Skeletal muscle tissue (tissue), 4 donors: Measurements from ENCODE around the gene DNAH12. TPM values are rescaled to one million over a fixed set of nuclear protein-coding genes. Genes with fewer than 3 reads are reported as not detected.
"Not testable (repeated sequence)": the region's sequence is repeated elsewhere in the genome, so short reads cannot be mapped to it uniquely, and the experiment has no call there.

Experiments used
- H3K27ac ChIP-seq: one replicate; pipeline ENCODE4 v1.7.0; 2013; ENCODE audit warnings: mild to moderate bottlenecking, low read depth, low read length, inconsistent platforms
- H3K27me3 ChIP-seq, 3 donors: one replicate each; pipeline ENCODE4 v1.7.0; 2013; ENCODE audit warnings: low read length in 3 of 3; ENCODE audit not compliant: control insufficient read depth in 3 of 3, insufficient read depth in 3 of 3
- H3K36me3 ChIP-seq, 3 donors: one replicate each; pipeline ENCODE4 v1.7.0; 2013; ENCODE audit warnings: low read length in 3 of 3; ENCODE audit not compliant: control insufficient read depth in 3 of 3, insufficient read depth in 3 of 3
- H3K4me1 ChIP-seq, 3 donors: one replicate each; pipeline ENCODE4 v1.7.0; 2013; ENCODE audit warnings: low read length in 3 of 3, mild to moderate bottlenecking in 3 of 3; ENCODE audit not compliant: control insufficient read depth in 3 of 3, insufficient read depth in 3 of 3
- H3K4me3 ChIP-seq, 3 donors: one replicate each; pipeline ENCODE4 v1.7.0; 2013; ENCODE audit warnings: low read length in 3 of 3
- H3K9ac ChIP-seq, 3 donors: one replicate each; pipeline ENCODE4 v1.7.0; 2013; ENCODE audit warnings: low read length in 3 of 3, mild to moderate bottlenecking in 3 of 3, moderate library complexity in 2 of 3, low read depth in 1 of 3
- H3K9me3 ChIP-seq, 3 donors: one replicate each; pipeline ENCODE4 v1.7.0; 2013; ENCODE audit warnings: low read length in 3 of 3; ENCODE audit not compliant: control insufficient read depth in 3 of 3
- total RNA-seq: library from RNA; depleted of rRNA; stranded (reverse); fragments of >200 nt; gene quantifications from one replicate; pipeline ENCODE4 v1.2.3, GENCODE V29; 2014
- donor health status: Osteomylitis.

The DNAH12 gene
- total RNA-seq, 1 donor from 2014 or later, result 0.52 TPM

DNA sequence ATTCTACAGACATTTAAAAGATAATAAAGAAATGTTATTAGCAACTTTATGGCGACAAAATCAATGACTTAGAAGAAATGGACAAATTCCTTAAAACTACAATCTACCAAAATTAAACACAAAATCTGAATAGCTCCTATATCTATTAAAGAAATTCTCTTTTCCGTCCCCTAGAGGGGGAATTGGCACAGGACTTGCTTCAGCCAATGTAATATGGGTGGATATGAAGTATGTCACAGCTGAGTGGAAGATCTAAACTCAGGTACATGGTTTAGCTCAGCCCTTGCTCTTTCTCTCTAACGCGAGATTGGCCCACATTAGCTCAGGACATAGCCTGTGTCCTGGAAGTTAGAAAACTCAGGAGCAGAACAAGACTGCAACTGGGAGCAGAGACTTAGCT, 79.3 kb downstream of the DNAH12 start:
- Histone ChIP-seq H3K36me3 (no peaks in the 10 kb centered on the region), H3K9me3 (no peaks in the 10 kb centered on the region), H3K4me3 (no peak overlapping the region), H3K27ac (no peak overlapping the region), H3K27me3 (no peaks in the 10 kb centered on the region), H3K9ac (no peak overlapping the region), H3K4me1 (no peaks in the 10 kb centered on the region)

- H3K9ac ChIP-seq, result no peak overlapping the region
- no peaks in the 10 kb centered on the region for H3K4me1 ChIP-seq
- H3K9me3 ChIP-seq, result no peaks in the 10 kb centered on the region
- H3K36me3 ChIP-seq, result no peaks in the 10 kb centered on the region
- H3K4me3 ChIP-seq, result no peak overlapping the region
- H3K27me3 ChIP-seq, result no peaks in the 10 kb centered on the region
- H3K27ac ChIP-seq, result no peak overlapping the region
Measured at GRCh38 chr3:57464011-57464410, 80.1 kb downstream of the DNAH12 start.

GRCh38 chr3:57451150-57451846, 92.8 kb downstream of the DNAH12 start:
- Histone ChIP-seq H3K4me1 (no peaks in the 10 kb centered on the region), H3K9ac (no peak overlapping the region), H3K4me3 (no peak overlapping the region), H3K27me3 (no peaks in the 10 kb centered on the region), H3K36me3 (no peaks in the 10 kb centered on the region), H3K27ac (no peak overlapping the region), H3K9me3 (no peaks in the 10 kb centered on the region)

GRCh38 chr3:57449276-57449847, 94.8 kb downstream of the DNAH12 start:
- H3K4me1 ChIP-seq, H3K9me3 ChIP-seq, H3K4me3 ChIP-seq, H3K27me3 ChIP-seq, H3K27ac ChIP-seq, H3K9ac ChIP-seq, H3K36me3 ChIP-seq: not testable (repeated sequence)

DNA sequence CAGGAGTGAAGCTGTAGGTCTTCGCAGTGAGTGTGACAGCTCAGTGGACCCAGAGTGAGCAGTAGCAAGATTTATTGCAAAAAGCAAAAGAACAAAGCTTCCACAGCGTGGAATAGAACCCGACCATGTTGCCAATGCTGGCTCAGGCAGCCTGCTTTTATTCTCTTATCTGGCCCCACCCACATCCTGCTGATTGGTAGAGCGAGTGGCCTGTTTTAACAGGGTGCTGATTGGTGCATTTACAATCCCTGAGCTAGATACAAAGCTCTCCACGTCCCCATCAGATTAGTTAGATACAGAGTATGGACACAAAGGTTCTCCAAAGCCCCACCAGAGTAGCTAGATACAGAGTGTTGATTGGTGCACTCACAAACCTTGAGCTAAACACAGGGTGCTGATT, 95.7 kb downstream of the DNAH12 start:
- not testable (repeated sequence) for H3K27me3 ChIP-seq, H3K36me3 ChIP-seq, H3K27ac ChIP-seq, H3K9me3 ChIP-seq, H3K4me3 ChIP-seq, H3K4me1 ChIP-seq, H3K9ac ChIP-seq

- Histone ChIP-seq H3K4me1 (no peaks in the 10 kb centered on the region), H3K9ac (no peak overlapping the region), H3K36me3 (no peaks in the 10 kb centered on the region), H3K27ac (no peak overlapping the region), H3K27me3 (no peaks in the 10 kb centered on the region), H3K4me3 (no peak overlapping the region), H3K9me3 (no peaks in the 10 kb centered on the region)
Measured at GRCh38 chr3:57446318-57446841, 97.8 kb downstream of the DNAH12 start.

DNA sequence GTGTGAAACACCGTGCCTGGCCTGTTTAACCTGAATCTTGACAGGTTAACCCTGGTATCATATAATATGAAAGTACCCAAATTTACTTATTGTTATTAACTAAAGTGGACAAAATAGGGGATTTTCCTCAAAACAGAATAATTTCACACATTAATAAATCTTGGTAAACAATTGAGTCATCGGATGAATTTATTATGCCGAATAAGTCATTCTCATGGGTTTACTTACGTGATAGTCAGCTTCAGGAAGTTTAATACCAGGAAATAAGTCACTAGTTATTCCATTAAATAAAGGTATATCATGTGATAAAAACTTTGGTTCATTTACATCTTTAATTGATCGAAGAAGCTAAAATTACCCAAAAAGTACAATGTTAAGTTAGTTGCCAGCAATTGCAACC, 99.7 kb downstream of the DNAH12 start:
- no peaks in the 10 kb centered on the region for H3K36me3 ChIP-seq
- H3K27ac ChIP-seq, result no peak overlapping the region
- no peak overlapping the region for H3K9ac ChIP-seq

DNA sequence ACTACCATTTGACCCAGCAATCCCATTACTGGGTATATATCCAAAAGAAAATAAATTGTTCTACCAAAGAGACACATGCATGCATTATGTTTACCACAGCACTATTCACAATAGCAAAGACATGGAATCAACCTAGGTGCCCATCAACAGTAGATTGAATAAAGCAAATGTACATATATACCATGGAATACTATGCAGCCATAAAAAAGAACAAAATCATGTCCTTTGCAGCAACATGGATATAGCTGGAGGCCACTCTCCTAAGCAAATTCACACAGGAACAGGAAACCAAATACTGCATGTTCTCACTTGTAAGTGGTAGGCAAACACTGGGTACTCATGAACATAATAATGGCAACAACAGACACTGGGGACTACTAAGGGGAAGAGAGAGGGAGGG, 104.0 kb downstream of the DNAH12 start:
- H3K36me3 ChIP-seq, H3K9me3 ChIP-seq, H3K4me1 ChIP-seq, H3K27ac ChIP-seq, H3K9ac ChIP-seq, H3K4me3 ChIP-seq, H3K27me3 ChIP-seq: not testable (repeated sequence)

More for the DNA sequence above, 99.7 kb downstream of the DNAH12 start:
- Histone ChIP-seq H3K4me3 (no peak overlapping the region), H3K4me1 (no peaks in the 10 kb centered on the region), H3K9me3 (peaks cover 0 to 3% (median 0%) of the 10 kb centered on the region in 3 donors), H3K27me3 (no peaks in the 10 kb centered on the region)

DNA sequence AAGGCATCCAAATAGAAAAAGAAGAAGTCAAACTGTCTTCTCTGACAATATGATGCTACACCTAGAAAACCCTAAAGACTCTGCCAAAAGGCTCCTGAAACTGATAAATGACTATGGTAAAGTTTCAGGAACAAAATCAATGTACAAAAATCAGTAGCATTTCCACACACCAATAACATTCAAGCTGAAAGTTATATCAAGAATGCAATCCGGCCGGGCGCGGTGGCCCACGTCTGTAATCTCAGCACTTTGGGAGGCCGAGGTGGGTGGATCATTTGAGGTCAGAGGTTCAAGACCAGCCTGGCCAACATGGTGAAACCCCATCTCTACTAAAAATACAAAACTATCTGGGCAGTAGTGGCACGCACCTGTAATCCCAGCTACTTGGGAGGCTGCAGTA, 105.7 kb downstream of the DNAH12 start:
- H3K27me3 ChIP-seq, H3K9ac ChIP-seq, H3K27ac ChIP-seq, H3K9me3 ChIP-seq, H3K4me1 ChIP-seq, H3K36me3 ChIP-seq, H3K4me3 ChIP-seq: not testable (repeated sequence)

DNA sequence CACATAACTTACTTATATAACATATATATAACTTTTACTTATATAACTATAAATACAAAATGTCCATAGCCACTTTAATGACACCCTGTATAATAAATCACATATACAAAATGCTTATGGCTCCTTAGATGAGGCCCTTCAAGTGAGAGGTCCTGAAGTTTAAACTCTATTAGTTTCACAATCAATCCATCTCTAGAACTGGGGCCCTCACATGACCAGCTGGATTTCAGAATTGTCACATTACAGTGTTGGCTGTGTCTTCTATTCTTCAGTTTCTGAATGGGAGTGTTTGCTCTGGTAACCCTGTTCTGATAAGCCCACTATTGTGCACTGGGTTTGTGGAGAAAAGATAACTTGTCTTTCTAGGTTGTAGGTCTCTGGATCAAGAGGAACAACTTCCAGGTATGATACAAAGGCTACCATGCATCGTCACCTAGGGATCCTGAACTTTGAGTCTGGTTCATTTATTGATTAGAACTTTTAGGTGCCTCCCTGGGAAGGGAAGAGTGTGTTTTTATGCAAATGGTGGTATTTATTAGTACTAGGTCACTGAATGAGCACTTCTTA, 107.9 kb downstream of the DNAH12 start:
- H3K4me1 ChIP-seq, result no peaks in the 10 kb centered on the region
- H3K36me3 ChIP-seq, result no peaks in the 10 kb centered on the region
- no peak overlapping the region for H3K4me3 ChIP-seq
- H3K27ac ChIP-seq, result no peak overlapping the region
- H3K9me3 ChIP-seq, result peaks cover 0 to 3% (median 0%) of the 10 kb centered on the region in 3 donors
- no peaks in the 10 kb centered on the region for H3K27me3 ChIP-seq
- no peak overlapping the region for H3K9ac ChIP-seq
